Smooth muscle cell (in vitro differentiated cells): Measurements from ENCODE around the gene CAMK2N2. TPM values are rescaled to one million over a fixed set of nuclear protein-coding genes. Genes with fewer than 3 reads are reported as not detected.

Experiments used
- DNase-seq: peaks from one replicate; lab custom pipeline; 2025; ENCODE audit not compliant: unreplicated experiment; lab: John Stamatoyannopoulos, UW
- H2AFZ ChIP-seq: fragments of 200-600 bp; sonication (generic); 2 replicates; pipeline ENCODE4 v1.6.0; 2016; ENCODE audit warnings: antibody characterized with exemption, low read depth, mild to moderate bottlenecking
- H3F3A ChIP-seq: fragments of 200-600 bp; sonication (generic); 2 replicates; pipeline ENCODE4 v1.6.0; 2017; ENCODE audit warnings: antibody characterized with exemption, low read depth
- H3K27ac ChIP-seq: fragments of 200-600 bp; sonication (generic); 2 replicates; pipeline ENCODE4 v1.5.1; 2016; ENCODE audit warnings: low read depth, mild to moderate bottlenecking
- H3K27me3 ChIP-seq: fragments of 200-600 bp; sonication (generic); 2 replicates; pipeline ENCODE4 v1.6.1; 2016; ENCODE audit warnings: low read depth, mild to moderate bottlenecking
- H3K36me3 ChIP-seq: fragments of 200-600 bp; sonication (generic); 2 replicates; pipeline ENCODE4 v1.5.1; 2016; ENCODE audit warnings: low read depth
- H3K4me1 ChIP-seq: fragments of 200-600 bp; sonication (generic); 2 replicates; pipeline ENCODE4 v1.5.1; 2016; ENCODE audit warnings: low read depth
- H3K4me2 ChIP-seq: fragments of 200-600 bp; sonication (generic); 2 replicates; pipeline ENCODE4 v1.6.0; 2016; ENCODE audit warnings: mild to moderate bottlenecking
- H3K4me3 ChIP-seq: fragments of 200-600 bp; sonication (generic); 2 replicates; pipeline ENCODE4 v1.5.1; 2016; ENCODE audit warnings: mild to moderate bottlenecking
- H3K79me2 ChIP-seq: fragments of 200-600 bp; sonication (generic); 2 replicates; pipeline ENCODE4 v1.6.0; 2016; ENCODE audit warnings: low read depth, mild to moderate bottlenecking
- H3K9ac ChIP-seq: fragments of 200-600 bp; sonication (generic); 2 replicates; pipeline ENCODE4 v1.6.0; 2016; ENCODE audit warnings: low read depth
- H3K9me3 ChIP-seq: fragments of 200-600 bp; sonication (generic); replicated peaks from 2 replicates; pipeline ENCODE4 v1.5.1; 2016; ENCODE audit warnings: low read depth
- H4K20me1 ChIP-seq: fragments of 200-600 bp; sonication (generic); 2 replicates; pipeline ENCODE4 v1.6.0; 2016; ENCODE audit warnings: low read depth
- CTCF ChIP-seq: fragments of 200-600 bp; sonication (generic); IDR thresholded peaks from 2 replicates; pipeline ENCODE4 v1.5.1; 2017; ENCODE audit warnings: borderline replicate concordance, mild to moderate bottlenecking, antibody characterized with exemption; ENCODE audit not compliant: insufficient read depth, poor library complexity, severe bottlenecking
- WGBS: methylation state at CpG from one replicate; pipeline ENCODE4 v1.1.7; 2016; ENCODE audit warnings: low lambda C conversion rate; 5-methylcytosine and 5-hydroxymethylcytosine counted together
- polyA plus RNA-seq: library from polyadenylated mRNA; unstranded; fragments of >200 nt; fragmentation: Nextera tagmentation; extraction: Ambion mirVana; gene quantifications from 2 replicates; pipeline ENCODE4 v1.2.1, GENCODE V29; 2016
- total RNA-seq: library from RNA; depleted of rRNA; stranded (reverse); fragments of >200 nt; gene quantifications from 2 replicates; pipeline ENCODE4 v1.2.3, GENCODE V29; 2014

The CAMK2N2 gene
- total and polyA plus RNA-seq, 2 experiments from 2014 or later: not detected

GRCh38 chr3:184230081-184230602 is 31.2 kb downstream of the CAMK2N2 start:
- no peak for TF ChIP-seq CTCF
- H3K4me1 ChIP-seq: peaks cover 9% of the 10 kb centered on the region
- 3% methylated on average over 26 of the region's 61 CpGs for WGBS
- H3K27ac ChIP-seq: no peak overlapping the region
- H3K79me2 ChIP-seq: no peaks in the 10 kb centered on the region
- H4K20me1 ChIP-seq: no peaks in the 10 kb centered on the region
- peak overlapping the region; percentile 86 for H3K4me2 ChIP-seq
- no peaks in the 10 kb centered on the region for H3K9me3 ChIP-seq
- H3K4me3 ChIP-seq: peak overlapping the region; percentile 43
- H2AFZ ChIP-seq: no peak overlapping the region
- H3K36me3 ChIP-seq: no peaks in the 10 kb centered on the region
- no peak overlapping the region for H3K9ac ChIP-seq
- peaks cover 94% of the 10 kb centered on the region for H3K27me3 ChIP-seq
- no peak for DNase-seq
- no peaks in the 10 kb centered on the region for H3F3A ChIP-seq

GRCh38 chr3:184229394-184230080 is 31.8 kb downstream of the CAMK2N2 start, which contains the start of gene VWA5B2:
TSS of gene VWA5B2 (plus strand) at chr3:184229585. CDS start at chr3:184230529, 944 bp downstream.
- H3K4me2 ChIP-seq: peak within 1 kb of the TSS; percentile 86
- H3K79me2 ChIP-seq: no peaks in the 10 kb centered on the region
- TF ChIP-seq CTCF: peak; percentile 8
- no peak within 1 kb of the TSS for H3K27ac ChIP-seq
- H3K27me3 ChIP-seq: peaks cover 90% of the 10 kb centered on the region
- 2% methylated on average over 37 of the region's 66 CpGs for WGBS
- DNase-seq: peak; percentile 17
- no peaks in the 10 kb centered on the region for H3F3A ChIP-seq
- H4K20me1 ChIP-seq: no peaks in the 10 kb centered on the region
- no peak within 1 kb of the TSS for H3K9ac ChIP-seq
- H3K36me3 ChIP-seq: no peaks in the 10 kb centered on the region
- H3K9me3 ChIP-seq: no peaks in the 10 kb centered on the region
- H3K4me3 ChIP-seq: peak within 1 kb of the TSS; percentile 43
- H3K4me1 ChIP-seq: peaks cover 9% of the 10 kb centered on the region
- no peak within 1 kb of the TSS for H2AFZ ChIP-seq

GRCh38 chr3:184228376-184229137 is 32.8 kb downstream of the CAMK2N2 start:
- Histone ChIP-seq H3K4me2 (peak overlapping the region; percentile 86), H3K9ac (no peak overlapping the region), H4K20me1 (no peaks in the 10 kb centered on the region), H3K27ac (no peak overlapping the region), H3K36me3 (no peaks in the 10 kb centered on the region), H2AFZ (no peak overlapping the region), H3K9me3 (no peaks in the 10 kb centered on the region), H3F3A (no peaks in the 10 kb centered on the region), H3K4me1 (peaks cover 9% of the 10 kb centered on the region), H3K27me3 (peaks cover 86% of the 10 kb centered on the region), H3K4me3 (no peak overlapping the region), H3K79me2 (no peaks in the 10 kb centered on the region)
- TF ChIP-seq CTCF: no peak
- 48% methylated on average over 12 of the region's 12 CpGs for WGBS
- DNase-seq: no peak
